GM18868 (cell line): Measurements from ENCODE around the gene SERTAD3.
"Not testable (repeated sequence)": the region's sequence is repeated elsewhere in the genome, so short reads cannot be mapped to it uniquely, and the experiment has no call there.

Experiments used
- ATAC-seq: cut with Tn5 transposase; IDR thresholded peaks from one replicate; pipeline ENCODE4 v1.9.1; 2021; ENCODE audit warnings: mild to moderate bottlenecking, moderate library complexity; ENCODE audit not compliant: unreplicated experiment

The SERTAD3 gene

DNA sequence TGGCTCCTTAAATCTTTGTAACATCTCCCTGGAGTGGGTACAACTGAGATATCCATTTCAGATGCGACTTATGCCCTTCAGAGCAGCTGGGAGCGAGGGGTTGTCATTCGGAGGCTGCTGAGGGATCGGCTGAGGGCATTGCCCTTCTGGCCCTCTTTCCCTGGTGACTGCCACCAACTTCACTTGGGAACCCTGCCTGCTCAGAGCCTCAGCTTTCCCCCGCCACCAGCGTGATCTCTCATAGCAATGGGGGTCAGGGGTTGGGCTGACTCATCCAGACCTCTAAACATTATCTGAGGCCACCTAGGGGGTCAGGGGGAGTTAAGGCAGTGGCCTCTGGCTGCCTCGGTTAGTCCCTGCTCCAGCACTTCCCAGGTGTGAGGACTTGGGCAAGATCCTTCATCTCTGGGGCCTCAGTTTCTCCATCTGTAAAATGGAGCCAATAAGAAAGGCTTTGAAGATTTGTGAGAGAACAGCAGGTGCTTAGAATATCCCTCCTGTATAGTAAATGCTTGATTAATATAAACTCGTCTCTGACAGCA lies 32.1 kb downstream of the SERTAD3 start:
- no peak for ATAC-seq

DNA sequence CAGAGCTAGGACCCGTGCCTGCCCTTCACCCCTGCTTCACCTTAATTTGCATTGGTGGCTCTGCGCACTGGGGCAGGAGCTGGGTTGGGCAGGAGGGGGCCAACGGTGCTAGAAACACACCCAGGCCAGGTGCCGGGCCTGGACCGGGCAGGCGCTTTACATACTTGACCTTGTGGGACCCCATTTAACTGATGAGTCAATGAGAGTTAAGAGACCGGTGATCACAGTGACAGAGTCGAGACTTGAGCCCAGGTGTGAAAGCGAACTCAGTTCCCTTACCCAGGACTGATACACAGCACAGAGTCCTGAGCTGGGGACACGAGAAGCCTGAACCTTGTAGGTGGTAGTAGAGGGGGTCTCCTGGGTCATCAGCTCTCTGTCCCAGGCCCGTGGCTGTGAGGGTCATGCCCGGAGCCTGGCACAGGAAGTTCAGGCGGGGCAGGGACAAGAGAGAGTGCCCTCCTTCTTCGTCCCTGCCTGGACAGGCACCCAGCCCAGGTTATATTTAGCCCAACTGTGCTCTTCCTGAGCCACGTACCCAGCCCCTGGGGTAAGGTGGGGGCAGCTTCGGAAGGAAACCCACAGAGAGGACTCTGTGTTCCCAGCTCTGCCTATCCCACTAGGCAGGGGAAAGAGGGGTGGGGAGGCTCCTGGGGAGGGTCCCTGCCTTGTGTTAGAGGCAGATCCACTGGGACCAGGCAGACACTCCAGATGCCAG lies 32.9 kb downstream of the SERTAD3 start:
- no peak for ATAC-seq

GRCh38 chr19:40410030-40410389 lies 34.1 kb downstream of the SERTAD3 start:
- no peak for ATAC-seq

GRCh38 chr19:40408598-40408925 lies 35.6 kb downstream of the SERTAD3 start:
- ATAC-seq: not testable (repeated sequence)

DNA sequence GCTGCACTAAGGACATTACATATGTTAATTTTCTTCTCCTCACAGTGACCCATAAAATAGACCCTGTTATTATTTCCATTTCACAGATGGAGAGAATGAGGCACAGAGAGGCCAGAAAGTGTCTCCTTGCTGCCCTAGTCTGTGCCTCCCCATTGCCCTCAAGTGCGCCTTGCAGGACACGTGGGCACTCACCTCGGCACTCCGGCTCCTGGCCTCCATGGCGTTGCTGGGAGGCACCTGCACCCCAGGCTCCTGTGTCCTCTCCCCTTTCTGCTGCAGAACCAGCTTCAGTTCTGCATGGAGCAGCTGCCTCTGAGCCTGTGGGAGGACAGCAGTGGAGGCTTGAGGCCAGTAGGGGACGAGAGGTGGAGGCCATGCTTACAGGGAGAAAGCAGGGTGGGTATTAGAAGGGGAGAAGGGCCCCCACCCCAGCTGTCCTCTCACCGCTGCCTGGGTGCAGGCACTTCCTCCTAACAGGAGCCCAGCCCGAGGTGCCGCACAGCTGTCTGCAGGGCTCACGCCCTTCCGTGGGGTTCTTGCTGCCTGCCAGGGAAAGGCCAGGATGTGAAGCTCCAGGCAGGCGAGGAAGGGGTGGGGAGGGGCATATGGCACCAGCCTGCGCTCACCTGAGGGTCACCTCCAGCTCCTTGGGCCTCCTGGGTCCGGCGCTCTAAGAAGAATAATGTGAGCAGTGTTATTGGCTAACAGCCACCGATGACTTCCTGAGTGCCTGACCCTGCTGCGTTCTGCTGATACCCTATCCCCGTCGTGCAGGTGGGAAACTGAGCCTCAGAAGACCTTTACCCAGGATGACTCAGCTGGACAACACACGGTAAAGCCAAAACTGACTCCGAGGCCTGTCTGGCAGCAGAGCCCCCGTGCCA lies 36.2 kb downstream of the SERTAD3 start:
- ATAC-seq: no peak

DNA sequence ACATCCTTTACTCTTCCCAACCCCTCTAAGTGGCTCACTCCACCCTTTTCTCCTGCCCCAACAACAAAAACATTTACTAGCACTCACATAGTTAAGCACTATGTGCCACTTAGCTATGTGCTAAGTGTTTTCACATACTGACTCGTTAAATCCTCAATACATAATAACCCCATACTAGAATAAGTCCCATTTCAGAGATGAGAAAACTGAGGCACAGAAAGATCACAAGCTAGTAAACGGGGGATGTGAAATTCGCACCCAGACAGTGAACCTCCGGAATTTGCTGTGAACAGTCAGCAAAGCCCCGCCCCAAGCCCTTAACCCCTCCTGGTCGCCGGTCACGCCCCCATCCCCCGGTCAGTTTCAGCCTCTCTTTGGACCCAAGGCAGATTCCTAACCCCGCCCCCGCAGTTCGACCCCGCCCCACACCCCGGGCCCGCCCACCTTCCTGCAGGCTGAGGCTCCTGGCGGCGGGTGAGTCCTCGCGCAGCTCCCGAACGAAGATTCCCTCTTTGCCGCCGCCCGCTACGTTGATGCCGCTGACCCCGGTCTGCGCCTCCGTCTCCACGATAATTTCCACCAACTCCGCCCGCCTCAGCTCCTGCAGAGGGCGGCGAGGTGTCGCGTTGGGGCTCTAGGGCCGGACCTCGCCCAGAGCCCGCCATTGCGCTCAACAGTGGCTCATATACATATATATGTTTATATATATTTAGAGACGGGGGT lies 40.7 kb downstream of the SERTAD3 start:
- peak; percentile 70 for ATAC-seq

DNA sequence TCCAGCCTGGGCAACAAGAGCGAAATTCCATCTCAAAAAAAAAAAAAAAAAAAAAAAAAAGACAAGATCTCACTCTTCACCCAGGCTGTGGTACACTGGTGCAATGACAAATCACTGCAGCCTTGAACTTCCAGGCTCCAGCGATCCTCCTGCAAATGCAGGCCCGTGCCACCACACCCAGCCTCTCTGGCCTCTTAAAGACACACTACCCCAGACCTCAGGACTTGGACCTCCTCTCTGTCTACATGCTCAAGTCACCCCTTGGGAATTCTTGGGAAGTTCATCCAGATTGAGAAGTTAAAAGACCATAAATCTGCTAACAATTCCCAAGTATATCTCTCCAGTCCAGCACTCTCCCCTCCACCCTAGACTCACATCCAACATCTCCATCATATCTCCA lies 43.6 kb downstream of the SERTAD3 start:
- ATAC-seq: no peak

GRCh38 chr19:40398417-40399131 lies 45.6 kb downstream of the SERTAD3 start:
- ATAC-seq: no peak

GRCh38 chr19:40397568-40397906 lies 46.6 kb downstream of the SERTAD3 start:
- ATAC-seq: no peak

- no peak for ATAC-seq
Measured at GRCh38 chr19:40396886-40397567, 47.1 kb downstream of the SERTAD3 start.

DNA sequence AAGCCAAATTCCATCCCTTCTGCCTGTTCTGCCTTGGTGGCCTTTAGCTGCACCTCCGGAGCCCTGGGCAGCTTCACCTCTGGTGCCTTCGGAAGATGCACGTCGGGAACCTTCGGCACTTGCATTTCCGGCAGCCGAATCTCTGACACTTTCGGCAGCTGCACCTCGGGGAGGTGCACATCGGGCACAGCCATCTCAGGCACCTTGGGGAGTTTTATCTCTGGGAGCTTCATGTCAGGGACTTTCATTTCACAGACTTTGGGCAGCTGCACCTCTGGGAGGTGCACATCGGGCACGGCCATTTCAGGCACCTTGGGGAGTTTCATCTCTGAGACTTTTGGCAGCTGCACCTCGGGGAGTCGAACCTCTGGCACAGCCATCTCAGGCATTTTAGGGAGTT lies 48.2 kb downstream of the SERTAD3 start:
- no peak for ATAC-seq

GRCh38 chr19:40394816-40395210 lies 49.3 kb downstream of the SERTAD3 start:
- ATAC-seq: no peak

GRCh38 chr19:40393894-40394815 lies 50.0 kb downstream of the SERTAD3 start:
- no peak for ATAC-seq

- no peak for ATAC-seq
Measured at GRCh38 chr19:40392894-40393517, 51.1 kb downstream of the SERTAD3 start.

GRCh38 chr19:40392123-40392522 lies 52.0 kb downstream of the SERTAD3 start:
- no peak for ATAC-seq
